Memory B cell (primary cell): ENCODE data around the gene DTHD1.
A peak's percentile ranks its signal among the peaks of the same experiment; 100 is the strongest.

Experiments
- ATAC-seq: fragments of 150-1000 bp; cut with Tn5 transposase; 2 replicates; pipeline ENCODE4 v1.10.0; 2021; ENCODE audit warnings: low read depth, mild to moderate bottlenecking, moderate library complexity
- DNase-seq, 2 donors: peaks; one replicate each; pipeline ENCODE4 v3.0.0; 2022; ENCODE audit warnings: low spot score in 2 of 2
- H3K27ac Mint-ChIP-seq: one replicate; pipeline ENCODE4 v1.8.0; 2022; ENCODE audit warnings: mild to moderate bottlenecking, moderate library complexity, mixed read lengths
- H3K27me3 Mint-ChIP-seq: one replicate; pipeline ENCODE4 v1.8.0; 2022; ENCODE audit warnings: mixed read lengths
- H3K36me3 Mint-ChIP-seq: one replicate; pipeline ENCODE4 v1.8.0; 2022; ENCODE audit warnings: mild to moderate bottlenecking, mixed read lengths
- H3K4me1 Mint-ChIP-seq: one replicate; pipeline ENCODE4 v1.8.0; 2022; ENCODE audit warnings: mixed read lengths
- H3K4me3 Mint-ChIP-seq: one replicate; pipeline ENCODE4 v1.8.0; 2022; ENCODE audit warnings: mild to moderate bottlenecking, moderate library complexity, mixed read lengths
- H3K9me3 Mint-ChIP-seq: one replicate; pipeline ENCODE4 v1.8.0; 2022; ENCODE audit warnings: mixed read lengths

Gene DTHD1

GRCh38 chr4:36281384-36282106 lies at the start of gene DTHD1:
Gene DTHD1 (plus strand): TSS chr4:36281616. CDS start chr4:36281759, 143 bp downstream.
- Mint-ChIP-seq H3K27ac (no peak within 1 kb of the TSS), H3K9me3 (no peaks in the 10 kb centered on the region), H3K27me3 (peaks cover 2% of the 10 kb centered on the region), H3K4me3 (no peak within 1 kb of the TSS), H3K36me3 (peaks cover 2% of the 10 kb centered on the region), H3K4me1 (peaks cover 13% of the 10 kb centered on the region)
- ATAC-seq (no peak), DNase-seq (no peak)

GRCh38 chr4:36233567-36234266 lies 47.7 kb upstream of the DTHD1 start:
- Mint-ChIP-seq H3K4me3 (no peak overlapping the region), H3K27me3 (no peaks in the 10 kb centered on the region), H3K27ac (peak overlapping the region; percentile 51), H3K36me3 (peaks cover 40% of the 10 kb centered on the region), H3K9me3 (peaks cover 5% of the 10 kb centered on the region), H3K4me1 (peaks cover 45% of the 10 kb centered on the region)
- no peak for ATAC-seq
- DNase-seq = no peak

- ATAC-seq = no peak
- H3K27me3 Mint-ChIP-seq = no peaks in the 10 kb centered on the region
- no peak for DNase-seq
- peaks cover 54% of the 10 kb centered on the region for H3K4me1 Mint-ChIP-seq
- H3K36me3 Mint-ChIP-seq = peaks cover 48% of the 10 kb centered on the region
- H3K27ac Mint-ChIP-seq = peak overlapping the region; percentile 20
- peaks cover 5% of the 10 kb centered on the region for H3K9me3 Mint-ChIP-seq
- H3K4me3 Mint-ChIP-seq = no peak overlapping the region
Observed at GRCh38 chr4:36235306-36235705, 46.1 kb upstream of the DTHD1 start.

DNA sequence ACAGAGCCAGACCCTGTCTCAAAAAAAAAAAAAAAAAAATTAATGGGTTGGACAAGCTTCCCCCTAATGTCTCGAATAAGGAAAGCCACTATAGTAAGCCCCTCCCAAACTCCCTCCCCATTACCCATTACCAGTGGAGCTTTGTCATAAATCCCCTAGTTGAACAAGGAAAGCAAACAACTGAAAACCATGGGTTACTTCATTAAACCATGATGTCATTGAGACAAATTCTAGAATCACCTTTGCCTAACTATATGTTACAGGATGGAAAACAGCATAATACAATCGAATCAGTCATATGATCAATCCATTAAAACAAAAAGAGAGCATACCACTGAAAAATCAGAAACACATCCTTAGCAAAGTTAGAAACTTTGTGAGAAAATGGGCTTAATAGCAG lies 45.3 kb upstream of the DTHD1 start:
- H3K9me3 Mint-ChIP-seq = peaks cover 5% of the 10 kb centered on the region
- H3K27ac Mint-ChIP-seq = no peak overlapping the region
- DNase-seq (no peak), ATAC-seq (no peak)
- H3K4me3 Mint-ChIP-seq = no peak overlapping the region
- H3K36me3 Mint-ChIP-seq = peaks cover 48% of the 10 kb centered on the region
- H3K27me3 Mint-ChIP-seq = no peaks in the 10 kb centered on the region
- peaks cover 54% of the 10 kb centered on the region for H3K4me1 Mint-ChIP-seq

- peaks cover 52% of the 10 kb centered on the region for H3K4me1 Mint-ChIP-seq
- no peak overlapping the region for H3K27ac Mint-ChIP-seq
- H3K4me3 Mint-ChIP-seq = no peak overlapping the region
- no peaks in the 10 kb centered on the region for H3K27me3 Mint-ChIP-seq
- H3K36me3 Mint-ChIP-seq = peaks cover 44% of the 10 kb centered on the region
- ATAC-seq (no peak), DNase-seq (no peak)
- H3K9me3 Mint-ChIP-seq = peaks cover 5% of the 10 kb centered on the region
Observed at GRCh38 chr4:36237366-36238313, 43.8 kb upstream of the DTHD1 start.

DNA sequence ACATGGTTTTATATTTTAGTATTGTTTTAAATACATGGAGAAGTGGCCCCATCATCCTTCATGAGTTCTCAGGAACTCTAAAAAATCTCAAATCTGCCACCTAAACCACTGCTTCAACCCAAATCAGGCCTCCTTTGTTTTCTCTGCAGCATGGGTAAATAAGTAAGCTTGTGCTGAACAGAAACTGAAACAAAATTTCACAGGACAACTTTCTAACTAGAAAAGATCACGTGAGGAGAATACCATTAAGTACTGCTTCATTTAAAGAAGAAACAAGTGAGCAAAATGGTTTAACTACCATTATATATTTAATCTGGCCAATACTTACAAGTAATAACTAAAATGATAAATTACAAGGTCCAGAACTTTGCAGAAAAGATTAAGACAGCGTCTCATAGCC lies 39.6 kb upstream of the DTHD1 start:
- Mint-ChIP-seq H3K4me1 (peaks cover 41% of the 10 kb centered on the region), H3K36me3 (peaks cover 21% of the 10 kb centered on the region), H3K9me3 (peaks cover 2% of the 10 kb centered on the region), H3K27me3 (no peaks in the 10 kb centered on the region), H3K27ac (peak overlapping the region; percentile 93), H3K4me3 (peak overlapping the region; percentile 91)
- ATAC-seq = peak; percentile 32
- DNase-seq = peak in 1 of 2 donors; percentile 26

- H3K27ac Mint-ChIP-seq = peak overlapping the region; percentile 93
- peaks cover 36% of the 10 kb centered on the region for H3K4me1 Mint-ChIP-seq
- H3K9me3 Mint-ChIP-seq = peaks cover 2% of the 10 kb centered on the region
- H3K4me3 Mint-ChIP-seq = peak overlapping the region; percentile 91
- ATAC-seq (no peak), DNase-seq (no peak)
- H3K27me3 Mint-ChIP-seq = no peaks in the 10 kb centered on the region
- peaks cover 14% of the 10 kb centered on the region for H3K36me3 Mint-ChIP-seq
Observed at GRCh38 chr4:36242629-36243354, 38.6 kb upstream of the DTHD1 start.

DNA sequence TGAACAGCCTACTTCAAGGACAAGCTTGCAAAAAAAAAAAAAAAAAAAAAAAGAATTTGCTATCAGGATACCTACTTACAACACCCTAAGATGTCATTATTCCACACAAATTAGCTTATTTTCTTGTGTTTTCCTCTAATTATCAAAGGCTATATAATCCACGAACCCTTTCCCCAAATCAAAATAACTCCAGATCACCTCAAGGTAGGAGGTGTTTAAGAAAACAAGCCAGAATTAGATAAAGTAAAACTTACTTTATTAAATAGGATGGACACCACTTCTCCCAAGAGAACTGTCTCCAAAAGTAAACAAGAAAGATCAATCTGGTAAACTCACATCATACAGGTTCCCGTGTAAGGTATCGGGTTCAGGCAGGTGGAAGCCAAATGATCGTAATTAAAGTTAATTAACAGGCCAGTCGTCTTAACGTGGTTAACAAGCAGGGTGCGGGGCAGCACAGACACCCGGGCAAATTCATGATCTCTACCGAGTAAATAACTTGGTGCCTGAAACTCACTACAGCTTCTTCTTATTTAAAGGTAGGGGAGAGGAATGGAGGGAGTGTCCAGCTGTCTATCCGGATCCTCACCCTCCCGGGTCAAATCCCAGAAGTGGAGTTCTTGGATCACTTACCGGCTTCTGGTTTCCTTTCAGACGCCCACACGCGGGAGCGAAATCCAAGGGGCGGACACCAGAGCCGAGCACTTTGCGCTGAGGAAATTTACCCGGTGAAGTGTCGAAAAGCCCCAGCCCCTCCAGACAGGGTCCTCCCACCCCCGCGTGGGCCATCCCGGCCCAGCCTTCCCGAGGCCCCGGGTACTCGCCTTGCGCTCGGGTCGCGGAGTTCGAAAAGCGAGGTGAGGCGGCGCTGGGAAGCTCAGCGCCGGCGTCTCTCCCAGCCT lies 37.8 kb upstream of the DTHD1 start:
- ATAC-seq = peak; percentile 24
- no peaks in the 10 kb centered on the region for H3K9me3 Mint-ChIP-seq
- peak in 1 of 2 donors; percentile 10 for DNase-seq
- peaks cover 9% of the 10 kb centered on the region for H3K36me3 Mint-ChIP-seq
- H3K4me3 Mint-ChIP-seq = peak overlapping the region; percentile 91
- no peaks in the 10 kb centered on the region for H3K27me3 Mint-ChIP-seq
- peak overlapping the region; percentile 93 for H3K27ac Mint-ChIP-seq
- H3K4me1 Mint-ChIP-seq = peaks cover 32% of the 10 kb centered on the region

GRCh38 chr4:36244257-36245082 lies 36.9 kb upstream of the DTHD1 start, which contains the start of gene ARAP2:
Gene ARAP2 (minus strand): TSS chr4:36244514. CDS start chr4:36229486, 15,028 bp downstream.
- ATAC-seq (peak; percentile 76), DNase-seq (peak; percentile 63 to 77)
- Mint-ChIP-seq H3K27me3 (no peaks in the 10 kb centered on the region), H3K36me3 (peaks cover under 1% of the 10 kb centered on the region), H3K4me3 (peak within 1 kb of the TSS; percentile 92), H3K4me1 (peaks cover 25% of the 10 kb centered on the region), H3K9me3 (no peaks in the 10 kb centered on the region), H3K27ac (peak within 1 kb of the TSS; percentile 96)

DNA sequence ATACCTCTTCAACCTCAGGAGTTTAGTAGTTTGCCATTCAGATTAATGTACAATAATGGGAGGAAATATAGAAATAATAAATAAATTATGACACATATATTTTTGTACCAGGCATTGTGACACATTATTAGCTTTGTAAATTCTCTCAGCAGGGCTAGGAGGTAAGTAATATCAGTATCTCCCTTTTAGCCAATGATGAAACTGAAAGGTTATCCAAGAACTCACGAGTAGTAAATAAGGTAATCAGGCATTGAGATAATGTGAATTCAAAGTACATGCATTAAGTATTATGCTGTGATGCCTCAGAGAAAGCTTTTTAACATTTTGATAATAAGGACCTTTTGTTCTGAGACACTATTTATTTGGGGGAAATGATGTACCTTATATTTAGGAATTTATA lies 31.8 kb upstream of the DTHD1 start:
- ATAC-seq (no peak), DNase-seq (no peak)
- Mint-ChIP-seq H3K27me3 (no peaks in the 10 kb centered on the region), H3K4me1 (peaks cover 18% of the 10 kb centered on the region), H3K9me3 (no peaks in the 10 kb centered on the region), H3K27ac (no peak overlapping the region), H3K36me3 (no peaks in the 10 kb centered on the region), H3K4me3 (no peak overlapping the region)

- peaks cover 25% of the 10 kb centered on the region for H3K4me1 Mint-ChIP-seq
- H3K36me3 Mint-ChIP-seq = no peaks in the 10 kb centered on the region
- DNase-seq (no peak), ATAC-seq (no peak)
- H3K27me3 Mint-ChIP-seq = no peaks in the 10 kb centered on the region
- H3K9me3 Mint-ChIP-seq = no peaks in the 10 kb centered on the region
- no peak overlapping the region for H3K27ac Mint-ChIP-seq
- H3K4me3 Mint-ChIP-seq = no peak overlapping the region
Observed at GRCh38 chr4:36251983-36252382, 29.4 kb upstream of the DTHD1 start.

DNA sequence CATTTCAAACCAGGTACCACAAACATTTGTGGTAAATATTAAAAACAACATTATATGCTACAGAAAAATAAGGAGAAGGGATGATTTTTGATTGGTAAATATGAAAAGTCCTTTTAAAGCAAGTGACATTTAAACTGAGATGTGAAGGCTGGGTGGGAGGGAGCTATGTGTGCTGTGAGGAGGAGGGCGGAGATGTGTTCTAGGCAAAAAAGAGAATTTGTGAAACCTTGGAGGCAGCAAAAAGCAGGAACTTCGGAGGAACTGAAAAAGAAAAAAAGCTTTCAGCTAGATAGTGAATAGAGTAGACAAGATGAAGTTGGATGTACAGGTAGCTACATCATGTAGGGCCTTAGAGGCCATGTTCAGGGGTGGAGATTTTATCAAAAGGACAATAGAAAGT lies 27.0 kb upstream of the DTHD1 start:
- Mint-ChIP-seq H3K4me3 (no peak overlapping the region), H3K27ac (peak overlapping the region; percentile 43), H3K4me1 (peaks cover 25% of the 10 kb centered on the region), H3K27me3 (no peaks in the 10 kb centered on the region), H3K36me3 (no peaks in the 10 kb centered on the region), H3K9me3 (no peaks in the 10 kb centered on the region)
- no peak for ATAC-seq
- no peak for DNase-seq
